Tongue (tissue), 2 donors: ENCODE data around the gene ZSWIM5. TPM values are rescaled to one million over a fixed set of nuclear protein-coding genes. Genes with fewer than 3 reads are reported as not detected.
A peak's percentile ranks its signal among the peaks of the same experiment; 100 is the strongest.
"Not testable (repeated sequence)": the region's sequence is repeated elsewhere in the genome, so short reads cannot be mapped to it uniquely, and the experiment has no call there.

Source experiments
- DNase-seq: peaks from one replicate; pipeline ENCODE4 v3.0.0-alpha.2; 2015
- total RNA-seq: library from RNA; depleted of rRNA; stranded (reverse); fragments of >200 nt; gene quantifications from one replicate; pipeline ENCODE4 v1.2.3, GENCODE V29; 2014

The ZSWIM5 gene
- total RNA-seq, 1 donor from 2014 or later = 1.4 TPM

GRCh38 chr1:45001011-45001481, 205.4 kb downstream of the ZSWIM5 start:
- DNase-seq = no peak

GRCh38 chr1:44999232-44999631, 207.2 kb downstream of the ZSWIM5 start:
- no peak for DNase-seq

GRCh38 chr1:44995467-44996238, 210.8 kb downstream of the ZSWIM5 start:
- no peak for DNase-seq

GRCh38 chr1:44994309-44994898, 212.0 kb downstream of the ZSWIM5 start:
- peak; percentile 24 for DNase-seq

GRCh38 chr1:44988531-44989156, 217.8 kb downstream of the ZSWIM5 start:
- no peak for DNase-seq

- DNase-seq = no peak
Observed at GRCh38 chr1:44985747-44986359, 220.6 kb downstream of the ZSWIM5 start.

GRCh38 chr1:44977372-44977771, 229.0 kb downstream of the ZSWIM5 start:
- DNase-seq = not testable (repeated sequence)

- DNase-seq = no peak
Observed at GRCh38 chr1:44976252-44976651, 230.2 kb downstream of the ZSWIM5 start.

- no peak for DNase-seq
Observed at GRCh38 chr1:44973645-44974044, 232.8 kb downstream of the ZSWIM5 start.

GRCh38 chr1:44970317-44970716, 236.1 kb downstream of the ZSWIM5 start:
- DNase-seq = no peak

Other genes with a start within 250 kb of the ZSWIM5 start
- gene EIF2B3, start 220.0 kb downstream of the ZSWIM5 start, total RNA-seq = 31.5 TPM
- gene HECTD3, start 195.3 kb downstream of the ZSWIM5 start, total RNA-seq = 19.6 TPM
- gene UROD, start 194.4 kb downstream of the ZSWIM5 start, total RNA-seq = 62.3 TPM
- 0.21 TPM for gene HPDL, start 120.3 kb upstream of the ZSWIM5 start, total RNA-seq
- 11.0 TPM for gene TOE1, start 133.6 kb upstream of the ZSWIM5 start, total RNA-seq
- gene MUTYH, start 133.8 kb upstream of the ZSWIM5 start, total RNA-seq = 15.9 TPM